Measurements from ENCODE around the gene HOXA5.

Gene HOXA5

DNA sequence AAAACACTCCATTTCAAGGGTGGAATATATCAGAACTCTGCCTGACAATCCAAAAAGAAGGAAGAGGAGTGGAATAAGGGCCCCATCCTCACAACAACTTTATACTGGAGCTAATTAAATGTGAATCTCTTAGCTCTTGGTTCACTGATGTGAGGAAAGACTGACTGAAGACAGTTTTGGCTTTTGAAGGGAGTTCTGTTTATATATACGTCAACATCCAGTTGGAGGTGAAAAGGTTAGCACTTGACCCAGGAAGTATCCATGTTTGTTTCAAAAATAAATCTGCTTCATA lies 50.7 kb downstream of the HOXA5 start:
- DNase-seq = no peak

DNA sequence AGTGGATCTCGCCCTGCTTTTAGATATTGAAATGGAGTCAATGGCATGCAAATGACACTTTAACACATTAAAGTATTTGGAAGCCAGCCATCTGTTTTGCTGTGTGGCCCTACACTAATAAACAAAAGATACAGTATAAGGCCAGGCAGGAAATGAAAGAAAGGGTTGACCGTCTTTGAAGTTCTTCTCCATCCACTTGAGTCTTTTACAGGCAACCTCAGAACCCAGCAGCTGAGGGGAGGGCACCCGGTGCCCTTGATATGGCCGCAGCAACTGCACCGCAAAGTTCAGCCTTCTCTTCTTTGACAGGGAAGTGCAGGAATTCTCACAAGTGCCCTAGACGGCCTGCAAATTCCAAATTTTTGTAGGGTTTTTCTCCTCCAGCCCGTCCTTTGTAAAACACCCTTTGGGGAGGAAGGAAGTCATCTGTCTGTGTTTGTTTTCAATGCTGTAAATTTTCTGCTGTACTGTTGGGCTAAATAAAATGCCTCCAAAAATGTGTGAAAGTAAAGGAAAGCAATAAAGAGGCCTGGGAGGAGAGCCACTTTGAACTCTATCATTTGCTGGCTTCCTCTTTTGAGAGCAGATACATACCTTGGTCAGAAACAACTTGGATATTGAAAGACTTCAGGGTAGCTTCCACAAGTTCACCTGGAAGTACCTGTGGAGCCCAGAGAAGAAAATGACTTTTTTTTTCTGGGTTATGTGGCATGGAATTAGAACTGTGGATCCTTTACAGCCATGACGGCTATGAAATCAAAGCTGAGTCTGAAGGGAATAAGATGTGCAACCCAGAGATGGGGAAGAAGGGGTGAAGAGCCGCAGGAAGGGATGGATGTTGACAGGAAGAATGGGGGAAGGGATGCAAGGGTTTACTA lies 51.3 kb downstream of the HOXA5 start:
- peak; percentile 47 for DNase-seq

DNA sequence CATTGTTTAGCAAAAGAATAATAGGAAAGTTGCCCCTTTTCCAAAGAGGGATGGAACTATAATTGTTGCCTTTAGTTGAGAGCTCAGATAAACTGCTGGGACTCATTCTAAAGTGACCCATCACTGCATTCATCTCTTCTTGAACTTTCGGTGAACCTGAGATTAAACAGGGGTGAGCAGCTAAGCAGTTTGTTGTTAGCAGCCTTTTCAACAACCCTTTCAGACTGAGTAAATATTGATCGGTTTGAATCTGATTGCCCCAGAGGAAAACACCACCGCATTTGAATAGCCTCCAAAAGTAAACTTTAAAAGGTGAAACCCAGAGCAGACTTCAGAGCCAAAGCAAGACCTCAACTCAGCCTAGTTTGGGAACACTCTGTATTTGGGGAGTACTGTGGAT lies 52.4 kb downstream of the HOXA5 start:
- no peak for DNase-seq

Measured in retina (tissue), 1 donor.